Hepatocyte (in vitro differentiated cells): Measurements from ENCODE around the gene ECSCR. TPM values are rescaled to one million over a fixed set of nuclear protein-coding genes. Genes with fewer than 3 reads are reported as not detected.
A peak's percentile ranks its signal among the peaks of the same experiment; 100 is the strongest.
"Not testable (repeated sequence)": the region's sequence is repeated elsewhere in the genome, so short reads cannot be mapped to it uniquely, and the experiment has no call there.

Source experiments
- DNase-seq: peaks from one replicate; pipeline ENCODE4 v3.0.0-alpha.2; 2016; ENCODE audit warnings: low spot score
- H2AFZ ChIP-seq: fragments of 200-600 bp; sonication (generic); 2 replicates; pipeline ENCODE4 v1.6.0; 2016; ENCODE audit warnings: antibody characterized with exemption, mild to moderate bottlenecking
- H3K27ac ChIP-seq: fragments of 200-600 bp; sonication (generic); 2 replicates; pipeline ENCODE4 v1.5.1; 2016; ENCODE audit warnings: mild to moderate bottlenecking
- H3K27me3 ChIP-seq: fragments of 200-600 bp; sonication (generic); 2 replicates; pipeline ENCODE4 v1.6.1; 2016
- H3K36me3 ChIP-seq: fragments of 200-600 bp; sonication (generic); replicated peaks from 2 replicates; pipeline ENCODE4 v1.5.1; 2016; ENCODE audit warnings: low read depth; ENCODE audit not compliant: insufficient read depth
- H3K4me1 ChIP-seq: fragments of 200-600 bp; sonication (generic); 2 replicates; pipeline ENCODE4 v1.5.1; 2016; ENCODE audit warnings: mild to moderate bottlenecking, moderate library complexity; ENCODE audit not compliant: insufficient read depth
- H3K4me2 ChIP-seq: fragments of 200-600 bp; sonication (generic); 2 replicates; pipeline ENCODE4 v1.6.0; 2016
- H3K4me3 ChIP-seq: fragments of 200-600 bp; sonication (generic); 2 replicates; pipeline ENCODE4 v1.5.1; 2016; ENCODE audit warnings: mild to moderate bottlenecking
- H3K79me2 ChIP-seq: fragments of 200-600 bp; sonication (generic); 2 replicates; pipeline ENCODE4 v1.6.0; 2017; ENCODE audit warnings: mild to moderate bottlenecking
- H3K9me2 ChIP-seq: fragments of 200-600 bp; sonication (generic); replicated peaks from 2 replicates; pipeline ENCODE4 v1.6.0; 2017; ENCODE audit warnings: mild to moderate bottlenecking; ENCODE audit not compliant: insufficient read depth
- H3K9me3 ChIP-seq: fragments of 200-600 bp; sonication (generic); 2 replicates; pipeline ENCODE4 v1.5.1; 2016; ENCODE audit warnings: low read depth, mild to moderate bottlenecking
- H4K20me1 ChIP-seq: fragments of 200-600 bp; sonication (generic); 2 replicates; pipeline ENCODE4 v1.6.0; 2016; ENCODE audit warnings: mild to moderate bottlenecking; ENCODE audit not compliant: insufficient read depth, poor library complexity, severe bottlenecking
- CTCF ChIP-seq: fragments of 200-600 bp; sonication (generic); IDR thresholded peaks from 2 replicates; pipeline ENCODE4 v1.5.1; 2016; ENCODE audit warnings: antibody characterized with exemption, mild to moderate bottlenecking; ENCODE audit not compliant: poor library complexity
- EZH2 ChIP-seq: fragments of 200-600 bp; sonication (generic); IDR thresholded peaks from 2 replicates; pipeline ENCODE4 v1.6.1; 2016; ENCODE audit warnings: antibody characterized with exemption, mild to moderate bottlenecking, borderline replicate concordance
- EZH2phosphoT487 ChIP-seq: fragments of 200-600 bp; sonication (generic); IDR thresholded peaks from one replicate; pipeline ENCODE4 v1.6.1; 2018; ENCODE audit warnings: antibody characterized with exemption, mild to moderate bottlenecking, low read depth, moderate library complexity; ENCODE audit not compliant: unreplicated experiment, severe bottlenecking
- WGBS: methylation state at CpG from one replicate; pipeline ENCODE4 v1.1.6; 2016; ENCODE audit warnings: low lambda C conversion rate; ENCODE audit errors: missing lambda C conversion rate; 5-methylcytosine and 5-hydroxymethylcytosine counted together
- polyA plus RNA-seq: library from polyadenylated mRNA; unstranded; fragments of >200 nt; fragmentation: Nextera tagmentation; extraction: Ambion mirVana; gene quantifications from 2 replicates; pipeline ENCODE4 v1.2.1, GENCODE V29; 2016
- total RNA-seq: library from RNA; depleted of rRNA; stranded (reverse); fragments of >200 nt; gene quantifications from 2 replicates; pipeline ENCODE4 v1.2.3, GENCODE V29; 2014

Gene ECSCR
- total and polyA plus RNA-seq, 2 experiments from 2014 or later: 0.27 to 0.42 TPM

GRCh38 chr5:139488260-139488659, 25.7 kb upstream of the ECSCR start:
- DNase-seq: no peak
- H3K4me1 ChIP-seq: no peaks in the 10 kb centered on the region
- H3K9me2 ChIP-seq: no peaks in the 10 kb centered on the region
- no peak overlapping the region for H3K27ac ChIP-seq
- no peak overlapping the region for H2AFZ ChIP-seq
- TF ChIP-seq CTCF: no peak
- no peak for TF ChIP-seq EZH2phosphoT487
- no peak for TF ChIP-seq EZH2
- H4K20me1 ChIP-seq: no peaks in the 10 kb centered on the region
- H3K36me3 ChIP-seq: no peaks in the 10 kb centered on the region
- WGBS: 79% methylated on average over 3 of the region's 3 CpGs
- no peak overlapping the region for H3K4me3 ChIP-seq
- H3K27me3 ChIP-seq: no peaks in the 10 kb centered on the region
- no peaks in the 10 kb centered on the region for H3K9me3 ChIP-seq
- no peak overlapping the region for H3K4me2 ChIP-seq
- no peaks in the 10 kb centered on the region for H3K79me2 ChIP-seq

GRCh38 chr5:139486201-139486600, 23.7 kb upstream of the ECSCR start:
- H3K79me2 ChIP-seq: no peaks in the 10 kb centered on the region
- H3K4me1 ChIP-seq: peaks cover 9% of the 10 kb centered on the region
- no peaks in the 10 kb centered on the region for H3K9me3 ChIP-seq
- no peaks in the 10 kb centered on the region for H3K9me2 ChIP-seq
- DNase-seq: no peak
- WGBS: 64% methylated on average over 7 of the region's 7 CpGs
- no peak for TF ChIP-seq EZH2
- no peaks in the 10 kb centered on the region for H3K36me3 ChIP-seq
- no peak overlapping the region for H3K4me2 ChIP-seq
- no peak overlapping the region for H3K27ac ChIP-seq
- no peak overlapping the region for H3K4me3 ChIP-seq
- H3K27me3 ChIP-seq: no peaks in the 10 kb centered on the region
- no peaks in the 10 kb centered on the region for H4K20me1 ChIP-seq
- no peak overlapping the region for H2AFZ ChIP-seq

GRCh38 chr5:139482890-139483208, 20.3 kb upstream of the ECSCR start:
- H3K9me2 ChIP-seq, DNase-seq, H2AFZ ChIP-seq, H4K20me1 ChIP-seq, H3K36me3 ChIP-seq, H3K4me2 ChIP-seq, H3K79me2 ChIP-seq, H3K9me3 ChIP-seq, H3K27me3 ChIP-seq, H3K4me3 ChIP-seq: not testable (repeated sequence)
- WGBS: 79% methylated on average over 6 of the region's 6 CpGs
- Histone ChIP-seq H3K27ac (peak overlapping the region; percentile 97), H3K4me1 (peaks cover 17% of the 10 kb centered on the region)

GRCh38 chr5:139482050-139482889, 19.7 kb upstream of the ECSCR start, which contains the start of gene STING1:
STING1 (minus strand) TSS chr5:139482758; CDS start chr5:139481704, 1,054 bp downstream.
- Histone ChIP-seq H3K4me2 (peak within 1 kb of the TSS; percentile 69), H3K27ac (peak within 1 kb of the TSS; percentile 97), H2AFZ (peak within 1 kb of the TSS; percentile 21), H4K20me1 (no peaks in the 10 kb centered on the region), H3K79me2 (no peaks in the 10 kb centered on the region), H3K4me1 (peaks cover 17% of the 10 kb centered on the region), H3K9me3 (no peaks in the 10 kb centered on the region), H3K36me3 (no peaks in the 10 kb centered on the region), H3K4me3 (no peak within 1 kb of the TSS), H3K27me3 (no peaks in the 10 kb centered on the region), H3K9me2 (no peaks in the 10 kb centered on the region)
- 51% methylated on average over 18 of the region's 19 CpGs for WGBS
- TF ChIP-seq EZH2 (no peak), CTCF (no peak)
- DNase-seq: peak; percentile 86
